Measurements from ENCODE around the gene SPDYA. TPM values are rescaled to one million over a fixed set of nuclear protein-coding genes. Genes with fewer than 3 reads are reported as not detected.
"Not testable (repeated sequence)": the region's sequence is repeated elsewhere in the genome, so short reads cannot be mapped to it uniquely, and the experiment has no call there.

Gene SPDYA
- total RNA-seq, 2 experiments from 2014 or later, result 0.93 to 1.2 TPM

DNA sequence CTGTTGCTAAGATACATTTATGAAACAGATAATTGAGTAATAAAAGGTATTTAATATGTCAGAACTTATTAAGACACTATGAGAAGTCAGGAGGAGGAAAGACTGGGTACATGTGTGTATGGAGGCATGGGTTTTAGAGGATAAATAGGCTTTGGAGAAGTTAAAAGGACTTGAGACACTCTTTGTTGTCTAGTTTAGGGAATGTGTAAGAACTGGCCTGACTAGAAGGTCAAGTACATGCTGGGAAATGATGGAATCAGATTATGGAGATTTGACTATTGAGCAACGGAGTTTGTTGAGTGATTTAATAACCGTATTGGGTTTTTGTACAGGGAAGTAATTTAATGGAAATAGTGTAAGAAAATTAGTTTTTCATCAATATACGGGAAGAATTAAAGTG is 28.2 kb upstream of the SPDYA start:
- Mint-ChIP-seq H3K4me3 (no peak overlapping the region), H3K9me3 (no peaks in the 10 kb centered on the region), H3K4me1 (peaks cover 10% of the 10 kb centered on the region), H3K27ac (no peak overlapping the region), H3K27me3 (no peaks in the 10 kb centered on the region), H3K36me3 (ENCODE audit: low read depth) (peaks cover 54% of the 10 kb centered on the region)
- ChIA-PET POLR2A (no interaction called here), CTCF (interaction anchor here (0.9 kb wide), 1 partner anchor 188 kb away, joined by 3 read pairs; no protein-coding TSS in a partner anchor)
- DNase-seq, result no peak

DNA sequence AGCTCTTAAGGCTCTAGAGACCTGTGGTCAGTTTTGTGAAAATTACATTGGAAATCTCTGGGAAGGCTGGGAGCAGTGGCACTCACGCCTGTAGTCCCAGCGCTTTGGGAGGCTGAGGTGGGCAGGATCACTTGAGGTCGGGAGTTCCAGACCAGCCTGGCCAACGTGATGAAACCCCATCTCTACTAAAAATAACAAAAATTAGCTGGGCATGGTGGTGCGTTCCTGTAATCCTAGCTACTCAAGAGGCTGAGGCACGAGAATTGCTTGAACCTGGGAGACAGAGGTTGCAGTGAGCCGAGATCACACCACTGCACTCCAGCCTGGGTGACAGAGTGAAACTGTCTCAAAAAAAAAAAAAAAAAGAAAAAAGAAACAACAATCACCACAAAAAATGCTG is 26.1 kb upstream of the SPDYA start:
- H3K4me1 Mint-ChIP-seq, H3K4me3 Mint-ChIP-seq, H3K9me3 Mint-ChIP-seq, H3K27ac Mint-ChIP-seq, DNase-seq, H3K27me3 Mint-ChIP-seq: not testable (repeated sequence)
- peaks cover 60% of the 10 kb centered on the region for H3K36me3 Mint-ChIP-seq (ENCODE audit: low read depth)
- ChIA-PET POLR2A (interaction anchor here (1.6 kb wide), 1 partner anchor 33 kb away, joined by 4 read pairs; the partner anchor contains the start of gene PPP1CB), CTCF (interaction anchor here (3.2 to 3.9 kb wide), 2 partner anchors 190 to 217 kb away, joined by 14 to 18 read pairs; no protein-coding TSS in a partner anchor)

GRCh38 chr2:28796620-28797019 is 14.0 kb upstream of the SPDYA start:
- Mint-ChIP-seq H3K27me3 (no peaks in the 10 kb centered on the region), H3K27ac (no peak overlapping the region), H3K36me3 (ENCODE audit: low read depth) (peaks cover 73% of the 10 kb centered on the region), H3K4me3 (no peak overlapping the region), H3K9me3 (peaks cover 2% of the 10 kb centered on the region), H3K4me1 (peaks cover 19% of the 10 kb centered on the region)
- ChIA-PET CTCF (interaction anchor here (1.8 kb wide), 1 partner anchor 24 kb away, joined by 3 read pairs; no protein-coding TSS in a partner anchor), POLR2A (no interaction called here)
- DNase-seq, result no peak

DNA sequence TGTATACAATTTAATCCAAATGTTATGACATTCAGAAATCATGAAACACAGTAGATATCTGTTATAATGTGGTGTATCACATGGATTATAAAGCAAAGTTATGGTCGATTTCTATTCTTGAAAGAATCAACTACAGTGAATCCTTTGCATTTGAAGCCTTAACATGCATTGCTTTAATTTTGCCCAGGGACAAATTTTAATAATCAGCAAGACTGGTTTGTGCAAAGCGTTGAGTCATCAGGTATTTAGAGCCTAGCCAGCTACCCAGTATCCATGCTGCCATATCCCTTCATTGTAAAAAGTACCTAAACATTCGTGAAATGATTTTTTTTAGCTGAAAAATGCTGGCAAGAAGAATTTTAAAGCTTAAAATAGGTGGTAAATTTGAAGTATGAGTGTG is 8.9 kb upstream of the SPDYA start:
- Mint-ChIP-seq H3K27ac (no peak overlapping the region), H3K4me3 (no peak overlapping the region), H3K9me3 (no peaks in the 10 kb centered on the region), H3K36me3 (ENCODE audit: low read depth) (peaks cover 64% of the 10 kb centered on the region), H3K27me3 (no peaks in the 10 kb centered on the region), H3K4me1 (peaks cover 9% of the 10 kb centered on the region)
- no peak for DNase-seq
- ChIA-PET CTCF (interaction anchor here (1.1 to 3.3 kb wide), 2 partner anchors 10 to 207 kb away, joined by 5 to 11 read pairs; no protein-coding TSS in a partner anchor), POLR2A (interaction anchor here (1.0 to 1.4 kb wide), 2 partner anchors 13 to 50 kb away, joined by 3 read pairs; partner anchors contain the start of gene PPP1CB)

DNA sequence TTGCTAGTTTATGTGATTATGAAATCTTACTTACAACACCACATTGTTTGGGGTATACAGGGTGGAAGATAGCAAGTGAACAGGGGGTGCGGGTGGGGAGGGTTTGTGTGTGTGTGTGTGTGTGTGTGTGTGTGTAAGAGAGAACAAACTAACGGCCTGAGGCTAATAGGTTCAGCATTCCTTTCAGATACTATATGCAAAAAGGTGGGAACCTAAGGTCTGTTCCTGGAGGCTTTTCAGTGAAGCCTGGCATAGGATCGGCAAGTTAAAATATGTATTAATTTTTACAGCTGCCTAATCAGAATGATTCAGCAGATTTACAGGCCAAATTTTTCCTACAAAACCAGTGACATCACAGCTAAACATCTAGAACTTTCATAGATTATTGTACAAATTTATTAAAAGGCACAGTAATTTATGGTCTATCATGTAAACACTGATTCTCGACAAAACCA is 7.6 kb upstream of the SPDYA start:
- ChIA-PET CTCF (interaction anchor here (3.3 kb wide), 1 partner anchor 209 kb away, joined by 11 read pairs; no protein-coding TSS in a partner anchor), POLR2A (interaction anchor here (1.4 kb wide), 1 partner anchor 15 kb away, joined by 3 read pairs; no protein-coding TSS in a partner anchor)
- H3K4me1 Mint-ChIP-seq, result peaks cover 3% of the 10 kb centered on the region
- H3K9me3 Mint-ChIP-seq, result no peaks in the 10 kb centered on the region
- no peak overlapping the region for H3K27ac Mint-ChIP-seq
- H3K4me3 Mint-ChIP-seq, result no peak overlapping the region
- DNase-seq, result no peak
- H3K27me3 Mint-ChIP-seq, result no peaks in the 10 kb centered on the region
- peaks cover 52% of the 10 kb centered on the region for H3K36me3 Mint-ChIP-seq (ENCODE audit: low read depth)

GRCh38 chr2:28809927-28810326 is 707 bp upstream of the SPDYA start:
- H3K36me3 Mint-ChIP-seq (ENCODE audit: low read depth), result peaks cover 19% of the 10 kb centered on the region
- POLR2A ChIA-PET, result interaction anchor here (0.5 to 2.4 kb wide), 4 partner anchors 45 to 85 kb away, joined by 3 to 12 read pairs (median 6); partner anchors contain the start of genes PPP1CB, TRMT61B and WDR43
- CTCF ChIA-PET, result interaction anchor here (0.7 kb wide), 1 partner anchor 1800 kb away, joined by 3 read pairs; no protein-coding TSS in a partner anchor
- H3K27ac Mint-ChIP-seq, result no peak overlapping the region
- no peaks in the 10 kb centered on the region for H3K9me3 Mint-ChIP-seq
- peaks cover 2% of the 10 kb centered on the region for H3K27me3 Mint-ChIP-seq
- no peak for DNase-seq
- peaks cover 20% of the 10 kb centered on the region for H3K4me1 Mint-ChIP-seq
- peak overlapping the region; percentile 75 for H3K4me3 Mint-ChIP-seq

GRCh38 chr2:28818053-28818452 is 7.4 kb downstream of the SPDYA start:
- no peak overlapping the region for H3K4me3 Mint-ChIP-seq
- no peak for DNase-seq
- H3K27ac Mint-ChIP-seq, result no peak overlapping the region
- ChIA-PET POLR2A (no interaction called here), CTCF (no interaction called here)
- H3K36me3 Mint-ChIP-seq (ENCODE audit: low read depth), result no peaks in the 10 kb centered on the region
- H3K27me3 Mint-ChIP-seq, result no peaks in the 10 kb centered on the region
- peaks cover 3% of the 10 kb centered on the region for H3K4me1 Mint-ChIP-seq
- H3K9me3 Mint-ChIP-seq, result no peaks in the 10 kb centered on the region

GRCh38 chr2:28821295-28821958 is 10.8 kb downstream of the SPDYA start:
- peaks cover 2% of the 10 kb centered on the region for H3K27me3 Mint-ChIP-seq
- peaks cover 3% of the 10 kb centered on the region for H3K4me1 Mint-ChIP-seq
- DNase-seq, result peak; percentile 53
- H3K27ac Mint-ChIP-seq, result no peak overlapping the region
- ChIA-PET POLR2A (interaction anchor here (1.0 to 1.3 kb wide), 2 partner anchors 49 to 70 kb away, joined by 3 to 5 read pairs; partner anchors contain the start of genes PPP1CB and TRMT61B), CTCF (interaction anchor here (0.7 to 2.4 kb wide), 23 partner anchors 10 to 255 kb away, joined by 3 to 22 read pairs (median 4); partner anchors contain the start of genes SPDYA and TRMT61B)
- H3K36me3 Mint-ChIP-seq (ENCODE audit: low read depth), result no peaks in the 10 kb centered on the region
- no peaks in the 10 kb centered on the region for H3K9me3 Mint-ChIP-seq
- H3K4me3 Mint-ChIP-seq, result no peak overlapping the region

- H3K4me1 Mint-ChIP-seq, result peaks cover 3% of the 10 kb centered on the region
- no peaks in the 10 kb centered on the region for H3K9me3 Mint-ChIP-seq
- POLR2A ChIA-PET, result no interaction called here
- H3K27me3 Mint-ChIP-seq, result peaks cover 2% of the 10 kb centered on the region
- H3K36me3 Mint-ChIP-seq (ENCODE audit: low read depth), result no peaks in the 10 kb centered on the region
- CTCF ChIA-PET, result interaction anchor here (0.8 to 1.2 kb wide), 6 partner anchors 42 to 256 kb away, joined by 3 read pairs; partner anchors contain the start of gene TRMT61B
- no peak for DNase-seq
- no peak overlapping the region for H3K4me3 Mint-ChIP-seq
- H3K27ac Mint-ChIP-seq, result no peak overlapping the region
Observed at GRCh38 chr2:28822036-28822435, 11.4 kb downstream of the SPDYA start.

DNA sequence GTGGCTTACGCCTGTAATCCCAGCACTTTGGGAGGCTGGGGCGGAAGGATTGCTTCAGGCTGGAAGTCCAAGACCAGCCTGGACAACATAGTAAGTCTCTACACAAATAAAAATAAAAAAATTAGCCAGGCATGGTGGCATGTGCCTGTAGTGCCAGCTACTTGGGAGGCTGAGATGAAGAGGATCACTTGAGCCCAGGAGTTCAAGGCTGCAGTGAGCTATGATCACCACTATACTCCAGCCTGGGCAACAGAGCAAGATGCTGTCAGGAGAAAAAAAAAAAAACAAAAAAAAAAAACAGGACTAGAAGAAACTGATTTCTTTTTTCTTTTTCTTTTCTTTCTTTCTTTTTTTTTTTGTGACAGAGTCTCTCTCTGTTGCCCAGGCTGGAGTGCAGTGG is 13.6 kb downstream of the SPDYA start:
- H3K27me3 Mint-ChIP-seq, result peaks cover 2% of the 10 kb centered on the region
- ChIA-PET POLR2A (no interaction called here), CTCF (interaction anchor here (2.0 kb wide), 1 partner anchor 20 kb away, joined by 5 read pairs; no protein-coding TSS in a partner anchor)
- no peak overlapping the region for H3K4me3 Mint-ChIP-seq
- no peaks in the 10 kb centered on the region for H3K9me3 Mint-ChIP-seq
- no peak for DNase-seq
- no peaks in the 10 kb centered on the region for H3K36me3 Mint-ChIP-seq (ENCODE audit: low read depth)
- peaks cover 8% of the 10 kb centered on the region for H3K4me1 Mint-ChIP-seq
- no peak overlapping the region for H3K27ac Mint-ChIP-seq

DNA sequence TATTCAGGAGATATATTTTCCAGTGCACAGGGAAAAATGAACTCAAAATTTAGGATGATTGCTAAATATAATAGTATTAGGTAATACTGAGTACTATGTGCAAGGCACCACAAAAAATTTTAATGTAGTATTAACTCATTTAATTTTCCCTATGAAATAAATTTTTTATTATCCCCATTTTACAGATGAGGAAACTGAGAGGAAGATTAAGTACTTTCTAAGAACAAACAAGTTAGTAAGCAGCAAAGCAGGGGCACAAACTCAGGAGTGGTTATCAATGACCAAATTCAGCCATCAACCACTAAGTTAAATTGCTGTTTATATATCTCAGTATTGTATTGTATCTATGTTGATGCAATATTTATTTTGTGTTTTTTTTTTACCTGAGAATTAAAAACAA is 14.2 kb downstream of the SPDYA start:
- Mint-ChIP-seq H3K4me1 (peaks cover 8% of the 10 kb centered on the region), H3K9me3 (no peaks in the 10 kb centered on the region), H3K36me3 (ENCODE audit: low read depth) (no peaks in the 10 kb centered on the region), H3K4me3 (no peak overlapping the region), H3K27ac (no peak overlapping the region), H3K27me3 (peaks cover 2% of the 10 kb centered on the region)
- DNase-seq, result no peak
- CTCF ChIA-PET, result interaction anchor here (1.0 to 2.0 kb wide), 2 partner anchors 19 to 258 kb away, joined by 3 to 5 read pairs; no protein-coding TSS in a partner anchor
- POLR2A ChIA-PET, result interaction anchor here (0.6 kb wide), 1 partner anchor 293 kb away, joined by 3 read pairs; no protein-coding TSS in a partner anchor

- Mint-ChIP-seq H3K36me3 (ENCODE audit: low read depth) (no peaks in the 10 kb centered on the region), H3K27me3 (peaks cover 2% of the 10 kb centered on the region), H3K4me3 (no peak overlapping the region), H3K27ac (no peak overlapping the region), H3K4me1 (peaks cover 6% of the 10 kb centered on the region), H3K9me3 (no peaks in the 10 kb centered on the region)
- CTCF ChIA-PET, result no interaction called here
- POLR2A ChIA-PET, result no interaction called here
- DNase-seq, result no peak
Observed at GRCh38 chr2:28828382-28828781, 17.7 kb downstream of the SPDYA start.

DNA sequence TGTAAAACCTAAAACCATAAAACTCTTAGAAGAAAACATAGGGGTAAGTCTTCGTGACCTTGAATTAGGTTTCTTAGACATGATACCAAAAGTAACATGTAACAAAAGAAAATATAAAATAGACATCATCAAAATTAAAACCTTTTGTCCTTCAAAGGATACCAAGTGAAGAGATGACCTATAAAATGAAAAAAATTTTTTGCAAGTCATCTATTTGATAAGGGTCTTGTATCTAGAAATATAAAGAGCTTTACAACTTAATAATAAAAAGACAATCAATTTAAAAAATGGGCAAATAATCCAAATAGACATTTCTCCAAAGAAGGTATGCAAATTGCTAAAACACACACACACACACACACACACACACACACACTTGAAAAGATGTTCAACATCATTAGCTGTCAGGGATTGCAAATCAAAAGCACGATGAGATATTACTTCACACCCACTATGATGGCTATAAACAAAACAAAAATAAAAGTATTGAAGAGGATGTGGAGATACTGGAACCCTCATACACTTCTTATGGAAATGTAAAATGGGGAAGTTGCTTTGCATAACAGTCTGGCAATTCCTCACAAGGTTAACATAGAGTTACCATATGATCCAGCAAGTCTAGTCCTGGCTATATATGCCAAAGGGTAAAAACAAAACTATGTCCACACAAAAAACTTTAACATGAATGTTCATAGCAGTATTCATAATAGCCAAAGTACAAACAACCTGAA is 23.3 kb downstream of the SPDYA start:
- Mint-ChIP-seq H3K36me3 (ENCODE audit: low read depth) (no peaks in the 10 kb centered on the region), H3K9me3 (no peaks in the 10 kb centered on the region), H3K4me3 (no peak overlapping the region), H3K27me3 (no peaks in the 10 kb centered on the region), H3K4me1 (no peaks in the 10 kb centered on the region), H3K27ac (no peak overlapping the region)
- DNase-seq, result no peak
- ChIA-PET POLR2A (interaction anchor here (1.5 kb wide), 1 partner anchor 36 kb away, joined by 5 read pairs; the partner anchor contains the start of gene TRMT61B), CTCF (no interaction called here)
